WTC11 (cell line): ENCODE data around the gene RNF151. TPM values are rescaled to one million over a fixed set of nuclear protein-coding genes. Genes with fewer than 3 reads are reported as not detected.
A peak's percentile ranks its signal among the peaks of the same experiment; 100 is the strongest.

Experiments
- CREB1 ChIP-seq: sonication (generic); formaldehyde crosslinking; IDR thresholded peaks from 2 replicates; pipeline ENCODE4 v1.8.0; 2023; ENCODE audit warnings: mild to moderate bottlenecking, missing genetic modification reagents
- CREM ChIP-seq: sonication (generic); formaldehyde crosslinking; IDR thresholded peaks from 2 replicates; pipeline ENCODE4 v1.8.1; 2022; ENCODE audit warnings: mild to moderate bottlenecking, missing genetic modification reagents, moderate library complexity
- ELF4 ChIP-seq: sonication (generic); formaldehyde crosslinking; IDR thresholded peaks from 2 replicates; pipeline ENCODE4 v1.8.1; 2022; ENCODE audit warnings: low read depth, mild to moderate bottlenecking, moderate library complexity, missing genetic modification reagents
- ESRRA ChIP-seq: sonication (generic); formaldehyde crosslinking; IDR thresholded peaks from 2 replicates; pipeline ENCODE4 v1.8.1; 2022; ENCODE audit warnings: mild to moderate bottlenecking, missing genetic modification reagents, borderline replicate concordance
- GRHL2 ChIP-seq: fragments of 250-450 bp; sonication (Bioruptor Pico); IDR thresholded peaks from 2 replicates; pipeline ENCODE4 v1.8.0; 2022; ENCODE audit warnings: mild to moderate bottlenecking, moderate library complexity; ENCODE audit not compliant: insufficient replicate concordance, severe bottlenecking
- GTF2I ChIP-seq: fragments of 250-450 bp; sonication (Bioruptor Pico); conservative IDR thresholded peaks from 2 replicates; pipeline ENCODE4 v1.4.0; 2021; ENCODE audit warnings: mild to moderate bottlenecking
- IRF2 ChIP-seq: sonication (generic); formaldehyde crosslinking; IDR thresholded peaks from 2 replicates; pipeline ENCODE4 v1.8.0; 2022; ENCODE audit warnings: low read depth, missing genetic modification reagents, borderline replicate concordance
- JAZF1 ChIP-seq: fragments of 250-450 bp; sonication (Bioruptor Pico); IDR thresholded peaks from 2 replicates; pipeline ENCODE4 v1.9.0; 2021; ENCODE audit warnings: moderate library complexity, mild to moderate bottlenecking, inconsistent platforms
- NR3C1 ChIP-seq: sonication (generic); formaldehyde crosslinking; conservative IDR thresholded peaks from 2 replicates; pipeline ENCODE4 v1.8.1; 2023; ENCODE audit warnings: low read depth, mild to moderate bottlenecking, missing genetic modification reagents
- SOX15 ChIP-seq: fragments of 250-450 bp; sonication (Bioruptor Pico); IDR thresholded peaks from 2 replicates; pipeline ENCODE4 v1.9.0; 2021; ENCODE audit warnings: mild to moderate bottlenecking
- TP53 ChIP-seq: sonication (generic); formaldehyde crosslinking; IDR thresholded peaks from 2 replicates; pipeline ENCODE4 v1.8.1; 2023; ENCODE audit warnings: mild to moderate bottlenecking, missing genetic modification reagents
- ZBTB21 ChIP-seq: sonication (generic); formaldehyde crosslinking; IDR thresholded peaks from 2 replicates; pipeline ENCODE4 v1.8.1; 2023; ENCODE audit warnings: mild to moderate bottlenecking, missing genetic modification reagents, borderline replicate concordance
- ZNF416 ChIP-seq: fragments of 250-450 bp; sonication (Bioruptor Pico); IDR thresholded peaks from 2 replicates; pipeline ENCODE4 v1.9.0; 2021; ENCODE audit warnings: mild to moderate bottlenecking, inconsistent platforms
- total RNA-seq: library from RNA; stranded (reverse); gene quantifications from 3 replicates; pipeline ENCODE4 v1.2.3, GENCODE V29; 2021
- TF ChIP-seq, protein P1 (sequence below): sonication (generic); formaldehyde crosslinking; IDR thresholded peaks from 2 replicates; pipeline ENCODE4 v1.8.1; 2023; ENCODE audit warnings: mild to moderate bottlenecking, missing genetic modification reagents
- TF ChIP-seq, protein P2 (sequence below): sonication (generic); formaldehyde crosslinking; IDR thresholded peaks from 2 replicates; pipeline ENCODE4 v1.8.1; 2023; ENCODE audit warnings: mild to moderate bottlenecking, missing genetic modification reagents
- TF ChIP-seq, protein P3 (sequence below): sonication (generic); formaldehyde crosslinking; IDR thresholded peaks from 2 replicates; pipeline ENCODE4 v1.8.0; 2022; ENCODE audit warnings: missing genetic modification reagents
- TF ChIP-seq, protein P4 (sequence below): fragments of 250-450 bp; sonication (Bioruptor Pico); conservative IDR thresholded peaks from 2 replicates; pipeline ENCODE4 v1.9.0; 2021; ENCODE audit warnings: mild to moderate bottlenecking
- TF ChIP-seq, protein P5 (sequence below): fragments of 250-450 bp; sonication (Bioruptor Pico); IDR thresholded peaks from 2 replicates; pipeline ENCODE4 v1.9.0; 2021; ENCODE audit warnings: mild to moderate bottlenecking
- TF ChIP-seq, protein P6 (sequence below): sonication (generic); formaldehyde crosslinking; IDR thresholded peaks from 2 replicates; pipeline ENCODE4 v1.8.0; 2023; ENCODE audit warnings: missing genetic modification reagents
- TF ChIP-seq, protein P7 (sequence below): sonication (generic); formaldehyde crosslinking; IDR thresholded peaks from 2 replicates; pipeline ENCODE4 v1.8.0; 2023; ENCODE audit warnings: missing genetic modification reagents, mild to moderate bottlenecking, borderline replicate concordance

The RNF151 gene
- total RNA-seq, 1 experiment from 2014 or later = 0.31 TPM

DNA sequence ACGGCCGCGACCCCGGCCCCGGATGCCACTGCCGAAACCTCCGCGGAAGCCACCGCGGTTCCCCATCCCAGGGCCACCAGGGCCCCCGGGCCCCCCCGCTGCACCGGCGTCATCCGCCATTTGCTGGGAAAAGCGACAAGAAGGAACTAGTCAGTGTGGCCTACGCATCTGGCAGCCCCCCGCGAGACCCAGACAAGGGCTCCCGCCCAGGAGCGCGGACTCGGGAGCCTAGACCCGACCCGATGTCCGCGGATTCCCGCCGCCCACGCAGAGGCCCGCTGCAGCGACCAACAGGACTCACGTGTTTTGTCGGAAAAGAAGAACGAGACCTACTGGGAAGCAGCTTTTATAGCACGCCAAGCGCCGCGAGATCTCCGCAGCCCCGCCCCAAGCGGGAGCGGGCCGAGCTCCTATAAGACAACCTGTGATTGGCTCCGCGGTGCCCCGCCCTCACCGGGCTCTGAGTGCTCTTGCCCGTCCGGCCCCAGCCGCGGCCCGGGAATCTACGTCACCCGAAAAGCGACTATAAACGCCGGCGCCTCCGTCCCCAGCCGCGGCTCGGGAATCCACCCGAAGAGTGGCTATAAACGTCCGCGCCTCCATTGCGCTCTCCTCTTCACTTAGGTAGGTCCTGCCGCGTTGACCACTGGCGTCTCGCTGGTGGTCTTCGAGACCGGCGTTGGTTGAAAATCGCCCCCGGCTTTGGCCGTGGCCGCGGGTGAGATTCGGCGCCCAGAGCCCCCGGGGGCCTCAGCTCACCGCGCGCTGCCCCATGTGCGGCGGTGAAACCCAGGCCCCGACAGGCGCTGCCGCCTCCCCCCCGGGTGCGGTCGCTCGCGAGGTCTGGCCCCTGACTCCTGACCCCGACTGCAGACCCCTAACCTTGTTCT is 1.9 kb upstream of the RNF151 start, which contains the start of gene RPS2 (continued):
- TF ChIP-seq, protein P1, sequence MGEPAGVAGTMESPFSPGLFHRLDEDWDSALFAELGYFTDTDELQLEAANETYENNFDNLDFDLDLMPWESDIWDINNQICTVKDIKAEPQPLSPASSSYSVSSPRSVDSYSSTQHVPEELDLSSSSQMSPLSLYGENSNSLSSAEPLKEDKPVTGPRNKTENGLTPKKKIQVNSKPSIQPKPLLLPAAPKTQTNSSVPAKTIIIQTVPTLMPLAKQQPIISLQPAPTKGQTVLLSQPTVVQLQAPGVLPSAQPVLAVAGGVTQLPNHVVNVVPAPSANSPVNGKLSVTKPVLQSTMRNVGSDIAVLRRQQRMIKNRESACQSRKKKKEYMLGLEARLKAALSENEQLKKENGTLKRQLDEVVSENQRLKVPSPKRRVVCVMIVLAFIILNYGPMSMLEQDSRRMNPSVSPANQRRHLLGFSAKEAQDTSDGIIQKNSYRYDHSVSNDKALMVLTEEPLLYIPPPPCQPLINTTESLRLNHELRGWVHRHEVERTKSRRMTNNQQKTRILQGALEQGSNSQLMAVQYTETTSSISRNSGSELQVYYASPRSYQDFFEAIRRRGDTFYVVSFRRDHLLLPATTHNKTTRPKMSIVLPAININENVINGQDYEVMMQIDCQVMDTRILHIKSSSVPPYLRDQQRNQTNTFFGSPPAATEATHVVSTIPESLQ (CRISPR knock-in tag) = no peak
- TF ChIP-seq ESRRA (CRISPR knock-in tag) = peak; percentile 79; the same call in 1 of the 2 replicates
- TF ChIP-seq SOX15 (CRISPR knock-in tag) = no peak
- no peak for TF ChIP-seq IRF2 (CRISPR knock-in tag)
- TF ChIP-seq, protein P2, sequence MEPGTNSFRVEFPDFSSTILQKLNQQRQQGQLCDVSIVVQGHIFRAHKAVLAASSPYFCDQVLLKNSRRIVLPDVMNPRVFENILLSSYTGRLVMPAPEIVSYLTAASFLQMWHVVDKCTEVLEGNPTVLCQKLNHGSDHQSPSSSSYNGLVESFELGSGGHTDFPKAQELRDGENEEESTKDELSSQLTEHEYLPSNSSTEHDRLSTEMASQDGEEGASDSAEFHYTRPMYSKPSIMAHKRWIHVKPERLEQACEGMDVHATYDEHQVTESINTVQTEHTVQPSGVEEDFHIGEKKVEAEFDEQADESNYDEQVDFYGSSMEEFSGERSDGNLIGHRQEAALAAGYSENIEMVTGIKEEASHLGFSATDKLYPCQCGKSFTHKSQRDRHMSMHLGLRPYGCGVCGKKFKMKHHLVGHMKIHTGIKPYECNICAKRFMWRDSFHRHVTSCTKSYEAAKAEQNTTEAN (CRISPR knock-in tag) = no peak
- 0 out of 2 replicates have a peak, but pooled peaks have one; percentile 18 for TF ChIP-seq ZNF416 (CRISPR knock-in tag)
- TF ChIP-seq JAZF1 = no peak
- TF ChIP-seq, protein P3, sequence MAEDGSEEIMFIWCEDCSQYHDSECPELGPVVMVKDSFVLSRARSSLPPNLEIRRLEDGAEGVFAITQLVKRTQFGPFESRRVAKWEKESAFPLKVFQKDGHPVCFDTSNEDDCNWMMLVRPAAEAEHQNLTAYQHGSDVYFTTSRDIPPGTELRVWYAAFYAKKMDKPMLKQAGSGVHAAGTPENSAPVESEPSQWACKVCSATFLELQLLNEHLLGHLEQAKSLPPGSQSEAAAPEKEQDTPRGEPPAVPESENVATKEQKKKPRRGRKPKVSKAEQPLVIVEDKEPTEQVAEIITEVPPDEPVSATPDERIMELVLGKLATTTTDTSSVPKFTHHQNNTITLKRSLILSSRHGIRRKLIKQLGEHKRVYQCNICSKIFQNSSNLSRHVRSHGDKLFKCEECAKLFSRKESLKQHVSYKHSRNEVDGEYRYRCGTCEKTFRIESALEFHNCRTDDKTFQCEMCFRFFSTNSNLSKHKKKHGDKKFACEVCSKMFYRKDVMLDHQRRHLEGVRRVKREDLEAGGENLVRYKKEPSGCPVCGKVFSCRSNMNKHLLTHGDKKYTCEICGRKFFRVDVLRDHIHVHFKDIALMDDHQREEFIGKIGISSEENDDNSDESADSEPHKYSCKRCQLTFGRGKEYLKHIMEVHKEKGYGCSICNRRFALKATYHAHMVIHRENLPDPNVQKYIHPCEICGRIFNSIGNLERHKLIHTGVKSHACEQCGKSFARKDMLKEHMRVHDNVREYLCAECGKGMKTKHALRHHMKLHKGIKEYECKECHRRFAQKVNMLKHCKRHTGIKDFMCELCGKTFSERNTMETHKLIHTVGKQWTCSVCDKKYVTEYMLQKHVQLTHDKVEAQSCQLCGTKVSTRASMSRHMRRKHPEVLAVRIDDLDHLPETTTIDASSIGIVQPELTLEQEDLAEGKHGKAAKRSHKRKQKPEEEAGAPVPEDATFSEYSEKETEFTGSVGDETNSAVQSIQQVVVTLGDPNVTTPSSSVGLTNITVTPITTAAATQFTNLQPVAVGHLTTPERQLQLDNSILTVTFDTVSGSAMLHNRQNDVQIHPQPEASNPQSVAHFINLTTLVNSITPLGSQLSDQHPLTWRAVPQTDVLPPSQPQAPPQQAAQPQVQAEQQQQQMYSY (CRISPR knock-in tag) = no peak
- no peak; the same call in 1 of the 2 replicates for TF ChIP-seq TP53 (CRISPR knock-in tag)
- TF ChIP-seq CREB1 = 0 out of 2 replicates have a peak, but pooled peaks have one; percentile 23
- TF ChIP-seq, protein P4, sequence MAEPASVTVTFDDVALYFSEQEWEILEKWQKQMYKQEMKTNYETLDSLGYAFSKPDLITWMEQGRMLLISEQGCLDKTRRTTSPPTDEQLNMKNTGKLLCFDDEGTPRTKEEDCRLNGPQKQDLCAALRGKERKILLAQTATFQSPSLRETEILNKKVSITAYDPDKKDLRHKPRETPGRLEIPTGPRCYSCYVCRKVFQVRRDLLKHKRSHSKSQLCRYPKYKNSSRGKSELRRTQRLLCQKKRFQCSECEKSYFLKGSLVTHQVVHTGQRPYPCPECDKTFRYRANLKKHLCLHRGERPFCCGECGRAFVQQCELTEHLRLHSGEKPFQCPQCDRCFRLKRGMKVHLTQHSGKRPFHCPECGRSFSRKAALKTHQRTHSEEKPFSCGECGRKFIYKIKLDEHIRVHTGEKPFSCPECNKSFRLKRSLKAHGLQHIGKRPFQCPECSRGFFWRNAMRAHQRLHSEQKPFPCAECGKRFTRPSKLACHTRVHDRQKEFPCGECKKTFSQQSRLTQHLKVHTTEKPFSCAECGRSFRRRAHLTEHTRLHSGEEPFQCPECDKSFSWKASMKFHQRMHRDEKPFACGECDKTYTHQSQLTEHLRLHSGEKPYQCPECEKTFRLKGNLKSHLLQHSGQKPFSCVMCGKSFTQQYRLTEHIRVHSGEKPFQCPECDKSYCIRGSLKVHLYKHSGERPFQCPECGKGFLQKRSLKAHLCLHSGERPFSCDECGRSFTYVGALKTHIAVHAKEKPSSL (CRISPR knock-in tag) = no peak; the same call in 1 of the 2 replicates
- TF ChIP-seq, protein P5, sequence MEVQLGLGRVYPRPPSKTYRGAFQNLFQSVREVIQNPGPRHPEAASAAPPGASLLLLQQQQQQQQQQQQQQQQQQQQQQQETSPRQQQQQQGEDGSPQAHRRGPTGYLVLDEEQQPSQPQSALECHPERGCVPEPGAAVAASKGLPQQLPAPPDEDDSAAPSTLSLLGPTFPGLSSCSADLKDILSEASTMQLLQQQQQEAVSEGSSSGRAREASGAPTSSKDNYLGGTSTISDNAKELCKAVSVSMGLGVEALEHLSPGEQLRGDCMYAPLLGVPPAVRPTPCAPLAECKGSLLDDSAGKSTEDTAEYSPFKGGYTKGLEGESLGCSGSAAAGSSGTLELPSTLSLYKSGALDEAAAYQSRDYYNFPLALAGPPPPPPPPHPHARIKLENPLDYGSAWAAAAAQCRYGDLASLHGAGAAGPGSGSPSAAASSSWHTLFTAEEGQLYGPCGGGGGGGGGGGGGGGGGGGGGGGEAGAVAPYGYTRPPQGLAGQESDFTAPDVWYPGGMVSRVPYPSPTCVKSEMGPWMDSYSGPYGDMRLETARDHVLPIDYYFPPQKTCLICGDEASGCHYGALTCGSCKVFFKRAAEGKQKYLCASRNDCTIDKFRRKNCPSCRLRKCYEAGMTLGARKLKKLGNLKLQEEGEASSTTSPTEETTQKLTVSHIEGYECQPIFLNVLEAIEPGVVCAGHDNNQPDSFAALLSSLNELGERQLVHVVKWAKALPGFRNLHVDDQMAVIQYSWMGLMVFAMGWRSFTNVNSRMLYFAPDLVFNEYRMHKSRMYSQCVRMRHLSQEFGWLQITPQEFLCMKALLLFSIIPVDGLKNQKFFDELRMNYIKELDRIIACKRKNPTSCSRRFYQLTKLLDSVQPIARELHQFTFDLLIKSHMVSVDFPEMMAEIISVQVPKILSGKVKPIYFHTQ (CRISPR knock-in tag) = peak; percentile 78; the same call in 1 of the 2 replicates
- TF ChIP-seq GTF2I (CRISPR knock-in tag) = no peak
- TF ChIP-seq NR3C1 (CRISPR knock-in tag) = no peak
- TF ChIP-seq, protein P6, sequence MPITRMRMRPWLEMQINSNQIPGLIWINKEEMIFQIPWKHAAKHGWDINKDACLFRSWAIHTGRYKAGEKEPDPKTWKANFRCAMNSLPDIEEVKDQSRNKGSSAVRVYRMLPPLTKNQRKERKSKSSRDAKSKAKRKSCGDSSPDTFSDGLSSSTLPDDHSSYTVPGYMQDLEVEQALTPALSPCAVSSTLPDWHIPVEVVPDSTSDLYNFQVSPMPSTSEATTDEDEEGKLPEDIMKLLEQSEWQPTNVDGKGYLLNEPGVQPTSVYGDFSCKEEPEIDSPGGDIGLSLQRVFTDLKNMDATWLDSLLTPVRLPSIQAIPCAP (CRISPR knock-in tag) = no peak
- peak; percentile 93 for TF ChIP-seq CREM (CRISPR knock-in tag)
- TF ChIP-seq ZBTB21 (CRISPR knock-in tag) = 0 out of 2 replicates have a peak, but pooled peaks have one; percentile 9
- no peak for TF ChIP-seq GRHL2 (CRISPR knock-in tag)
- peak; percentile 79; the same call in 1 of the 2 replicates for TF ChIP-seq ELF4 (CRISPR knock-in tag)
- TF ChIP-seq, protein P7, sequence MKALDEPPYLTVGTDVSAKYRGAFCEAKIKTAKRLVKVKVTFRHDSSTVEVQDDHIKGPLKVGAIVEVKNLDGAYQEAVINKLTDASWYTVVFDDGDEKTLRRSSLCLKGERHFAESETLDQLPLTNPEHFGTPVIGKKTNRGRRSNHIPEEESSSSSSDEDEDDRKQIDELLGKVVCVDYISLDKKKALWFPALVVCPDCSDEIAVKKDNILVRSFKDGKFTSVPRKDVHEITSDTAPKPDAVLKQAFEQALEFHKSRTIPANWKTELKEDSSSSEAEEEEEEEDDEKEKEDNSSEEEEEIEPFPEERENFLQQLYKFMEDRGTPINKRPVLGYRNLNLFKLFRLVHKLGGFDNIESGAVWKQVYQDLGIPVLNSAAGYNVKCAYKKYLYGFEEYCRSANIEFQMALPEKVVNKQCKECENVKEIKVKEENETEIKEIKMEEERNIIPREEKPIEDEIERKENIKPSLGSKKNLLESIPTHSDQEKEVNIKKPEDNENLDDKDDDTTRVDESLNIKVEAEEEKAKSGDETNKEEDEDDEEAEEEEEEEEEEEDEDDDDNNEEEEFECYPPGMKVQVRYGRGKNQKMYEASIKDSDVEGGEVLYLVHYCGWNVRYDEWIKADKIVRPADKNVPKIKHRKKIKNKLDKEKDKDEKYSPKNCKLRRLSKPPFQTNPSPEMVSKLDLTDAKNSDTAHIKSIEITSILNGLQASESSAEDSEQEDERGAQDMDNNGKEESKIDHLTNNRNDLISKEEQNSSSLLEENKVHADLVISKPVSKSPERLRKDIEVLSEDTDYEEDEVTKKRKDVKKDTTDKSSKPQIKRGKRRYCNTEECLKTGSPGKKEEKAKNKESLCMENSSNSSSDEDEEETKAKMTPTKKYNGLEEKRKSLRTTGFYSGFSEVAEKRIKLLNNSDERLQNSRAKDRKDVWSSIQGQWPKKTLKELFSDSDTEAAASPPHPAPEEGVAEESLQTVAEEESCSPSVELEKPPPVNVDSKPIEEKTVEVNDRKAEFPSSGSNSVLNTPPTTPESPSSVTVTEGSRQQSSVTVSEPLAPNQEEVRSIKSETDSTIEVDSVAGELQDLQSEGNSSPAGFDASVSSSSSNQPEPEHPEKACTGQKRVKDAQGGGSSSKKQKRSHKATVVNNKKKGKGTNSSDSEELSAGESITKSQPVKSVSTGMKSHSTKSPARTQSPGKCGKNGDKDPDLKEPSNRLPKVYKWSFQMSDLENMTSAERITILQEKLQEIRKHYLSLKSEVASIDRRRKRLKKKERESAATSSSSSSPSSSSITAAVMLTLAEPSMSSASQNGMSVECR (CRISPR knock-in tag) = no peak
